SH-SY5Y (cell line): ENCODE measurements around the gene BLMH.

Experiments
- GATA2 ChIP-seq: IDR thresholded peaks from 2 replicates; pipeline ENCODE4 v1.6.1; 2011; ENCODE audit warnings: mild to moderate bottlenecking, low read depth, low read length
- GATA3 ChIP-seq: IDR thresholded peaks from 2 replicates; pipeline ENCODE4 v1.6.1; 2011; ENCODE audit warnings: low read depth, mild to moderate bottlenecking, low read length, moderate library complexity

Gene BLMH

GRCh38 chr17:30221346-30221745 lies 70.4 kb downstream of the BLMH start:
- TF ChIP-seq GATA3 (no peak), GATA2 (no peak)

DNA sequence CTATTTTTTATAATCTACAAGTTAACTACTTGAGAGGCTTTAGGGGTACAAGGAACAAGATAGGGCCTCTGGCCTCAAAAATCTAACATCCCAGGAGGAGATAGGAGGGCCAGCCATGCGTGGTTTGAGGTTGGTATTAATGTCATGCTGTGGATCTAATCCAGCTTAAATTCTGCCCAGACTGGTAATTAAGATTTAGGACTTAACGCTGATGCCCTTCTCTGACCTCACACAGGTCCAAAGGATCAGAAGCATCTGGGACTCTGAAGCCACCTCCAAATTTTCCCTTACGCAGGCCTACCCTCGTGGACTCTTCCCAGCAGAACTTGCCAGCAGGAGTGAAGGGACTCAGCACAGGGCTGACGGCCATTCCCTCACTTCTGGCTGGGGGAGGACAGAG lies 71.3 kb downstream of the BLMH start:
- TF ChIP-seq GATA2, result no peak
- no peak for TF ChIP-seq GATA3

DNA sequence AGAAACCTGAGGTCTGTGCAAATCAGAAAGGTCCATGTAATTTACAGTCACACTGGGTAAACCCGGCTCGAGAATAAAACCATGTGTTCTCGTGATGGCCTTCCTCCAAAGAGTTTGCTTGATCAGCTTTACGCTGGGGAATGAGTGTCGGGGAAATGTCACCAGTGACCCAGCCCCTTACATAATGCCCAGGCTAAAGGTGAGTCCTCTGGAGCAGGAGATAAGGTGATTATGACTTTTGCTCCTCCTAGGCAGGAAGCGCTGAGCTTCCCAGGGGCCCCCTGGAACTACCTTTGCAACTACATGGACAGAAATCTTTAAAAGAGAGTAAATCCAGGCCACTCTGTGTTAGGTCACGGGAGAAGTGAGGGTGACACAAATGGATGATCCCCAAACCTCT lies 71.9 kb downstream of the BLMH start:
- TF ChIP-seq GATA2, result no peak
- no peak for TF ChIP-seq GATA3

- TF ChIP-seq GATA3 (no peak), GATA2 (no peak)
Measured at GRCh38 chr17:30219315-30219714, 72.4 kb downstream of the BLMH start.

DNA sequence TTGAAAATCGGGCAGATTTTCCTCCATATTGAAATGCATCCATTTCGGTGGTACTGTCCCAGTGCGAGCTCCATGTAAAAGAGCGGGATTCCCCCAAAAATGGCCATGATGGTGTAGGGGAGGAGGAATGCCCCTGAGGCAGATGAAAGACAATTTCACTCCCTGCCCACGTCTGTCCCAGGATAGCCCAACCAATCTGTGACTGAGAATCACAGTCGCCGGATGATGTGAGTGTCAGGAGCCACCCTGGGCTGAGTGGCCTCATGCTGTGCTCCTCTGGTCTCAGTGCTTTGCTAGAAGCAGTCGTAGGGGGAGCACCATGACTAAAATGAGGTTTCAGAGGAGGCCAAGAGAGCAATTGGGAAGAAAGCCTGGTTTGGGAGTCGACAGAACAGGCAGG lies 72.9 kb downstream of the BLMH start:
- TF ChIP-seq GATA2, result no peak
- no peak for TF ChIP-seq GATA3

DNA sequence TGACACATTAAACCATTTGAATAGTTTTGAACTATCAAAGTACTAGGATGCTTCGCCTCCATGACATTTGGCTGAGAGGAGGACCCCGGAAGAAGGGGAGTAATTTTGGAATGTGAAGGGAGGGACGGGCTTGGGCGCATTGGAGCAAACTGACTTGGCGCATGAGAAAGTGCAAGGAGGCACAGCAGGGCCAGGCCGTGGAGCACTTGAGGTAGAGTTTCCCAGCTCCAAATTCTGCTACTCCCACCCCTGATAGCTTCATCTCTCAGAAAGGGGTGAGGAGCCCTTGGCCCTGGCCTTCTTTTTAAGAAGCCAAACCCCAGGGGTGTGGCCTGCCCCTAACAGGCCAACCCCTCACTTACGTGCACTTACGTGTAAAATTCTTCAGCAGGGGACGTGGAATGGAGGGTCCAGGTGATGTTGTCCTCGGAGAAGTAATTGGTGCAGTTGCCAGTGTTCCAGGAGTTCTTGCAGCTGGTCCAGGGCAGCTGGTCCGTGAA lies 73.9 kb downstream of the BLMH start:
- TF ChIP-seq GATA2 (no peak), GATA3 (no peak)

DNA sequence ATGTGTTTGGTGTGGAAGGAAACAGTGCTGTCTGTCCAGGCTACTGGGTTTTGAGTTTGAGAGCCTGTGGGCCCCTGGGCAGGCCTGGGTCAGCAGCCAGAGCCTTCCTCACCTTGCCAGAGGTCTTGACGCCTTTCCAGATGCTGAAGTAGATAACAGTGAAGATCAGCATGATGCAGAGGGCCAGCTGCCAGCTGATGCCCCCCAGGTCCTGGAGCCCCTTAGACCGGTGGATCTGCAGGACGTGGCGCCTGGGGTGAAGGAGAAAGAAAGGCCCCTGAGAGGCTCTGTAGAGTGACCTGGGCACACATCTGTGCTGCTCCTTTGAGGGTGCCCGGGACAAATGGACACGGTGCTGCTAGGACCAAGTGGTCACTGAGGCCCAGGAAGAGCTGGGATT lies 74.7 kb downstream of the BLMH start:
- TF ChIP-seq GATA2, result no peak
- no peak for TF ChIP-seq GATA3

DNA sequence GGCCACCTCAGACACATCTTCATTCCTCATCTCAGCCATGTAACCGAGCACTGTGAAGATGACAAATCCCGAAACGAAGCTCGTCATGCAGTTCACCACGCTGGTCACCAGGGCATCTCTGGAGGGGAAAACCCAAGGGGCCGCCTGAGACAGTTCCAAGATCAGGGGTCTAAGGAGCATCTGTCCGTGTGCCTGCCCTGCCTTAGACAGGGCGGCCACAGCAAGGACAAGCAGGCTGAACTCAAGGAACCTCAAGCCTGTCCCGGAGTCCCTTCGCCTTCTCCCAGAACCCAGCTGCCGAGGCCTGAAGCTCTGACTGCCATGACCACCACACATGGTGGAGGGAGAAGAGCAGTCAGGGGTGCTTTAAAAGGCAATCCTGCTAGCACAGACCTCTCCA lies 79.0 kb downstream of the BLMH start:
- no peak for TF ChIP-seq GATA2

GRCh38 chr17:30211371-30211770 lies 80.4 kb downstream of the BLMH start:
- TF ChIP-seq GATA3 (no peak), GATA2 (no peak)

DNA sequence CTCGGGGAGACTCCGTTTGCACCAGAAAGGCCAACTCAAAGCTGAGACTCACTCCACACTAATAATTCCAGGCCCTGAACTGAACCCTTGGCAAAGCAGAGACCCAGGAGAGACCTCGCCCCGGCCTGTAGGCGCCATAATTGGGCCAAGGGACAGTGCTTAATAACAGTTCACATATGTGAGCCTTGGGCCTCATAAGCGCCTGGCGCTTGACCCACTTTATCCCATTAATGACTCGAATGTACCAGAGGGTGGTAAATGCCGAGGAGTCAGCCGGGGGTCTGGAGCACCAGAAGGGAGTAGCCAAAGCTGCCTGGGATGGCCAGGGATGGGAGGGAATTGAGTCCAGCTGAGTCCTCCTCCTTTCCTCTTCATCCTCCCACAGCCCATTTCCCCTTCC lies 80.8 kb downstream of the BLMH start:
- TF ChIP-seq GATA3 (no peak), GATA2 (no peak)

- TF ChIP-seq GATA3, result no peak
- TF ChIP-seq GATA2, result no peak
Measured at GRCh38 chr17:30210366-30210765, 81.4 kb downstream of the BLMH start.

DNA sequence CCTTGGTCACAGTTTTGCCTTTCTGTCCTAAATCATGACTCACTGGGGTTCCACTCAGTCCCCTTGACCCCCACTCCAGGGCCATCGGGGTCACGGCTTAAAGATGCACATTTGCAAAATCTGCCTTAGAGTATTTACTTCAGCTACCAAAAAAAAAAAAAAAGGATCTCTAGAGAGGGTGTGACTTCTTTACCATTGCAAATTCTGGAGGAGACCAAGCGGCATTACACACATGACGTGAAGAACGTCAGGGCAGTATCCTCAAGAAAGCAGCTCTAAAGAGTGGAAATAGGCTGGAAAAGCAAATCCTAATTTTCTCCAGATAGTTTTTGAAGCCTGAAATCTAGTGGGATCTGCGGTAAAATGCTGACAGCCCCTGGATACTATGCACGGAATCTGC lies 81.8 kb downstream of the BLMH start:
- TF ChIP-seq GATA2 (no peak), GATA3 (no peak)

- no peak for TF ChIP-seq GATA2
- no peak for TF ChIP-seq GATA3
Measured at GRCh38 chr17:30208214-30208613, 83.5 kb downstream of the BLMH start.

DNA sequence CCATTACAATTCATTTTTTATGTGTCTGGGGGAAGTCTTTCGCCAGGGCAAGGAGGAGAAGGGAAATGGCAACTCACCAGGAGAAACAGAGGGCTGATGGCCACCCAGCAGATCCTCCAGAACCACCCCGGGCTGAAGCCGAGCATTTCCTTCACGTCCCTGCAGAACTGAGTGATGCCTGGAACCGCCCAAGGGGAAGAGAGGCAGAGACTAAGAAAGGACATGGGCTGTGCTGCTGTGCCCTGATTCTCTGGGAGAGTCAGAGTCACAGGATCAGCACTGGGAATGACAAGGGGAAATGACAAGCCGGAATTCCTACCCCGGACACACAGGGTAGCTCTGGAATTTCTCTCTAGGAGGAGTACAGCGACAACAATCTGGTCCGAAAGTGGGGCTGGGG lies 84.1 kb downstream of the BLMH start:
- TF ChIP-seq GATA2 (no peak), GATA3 (no peak)

DNA sequence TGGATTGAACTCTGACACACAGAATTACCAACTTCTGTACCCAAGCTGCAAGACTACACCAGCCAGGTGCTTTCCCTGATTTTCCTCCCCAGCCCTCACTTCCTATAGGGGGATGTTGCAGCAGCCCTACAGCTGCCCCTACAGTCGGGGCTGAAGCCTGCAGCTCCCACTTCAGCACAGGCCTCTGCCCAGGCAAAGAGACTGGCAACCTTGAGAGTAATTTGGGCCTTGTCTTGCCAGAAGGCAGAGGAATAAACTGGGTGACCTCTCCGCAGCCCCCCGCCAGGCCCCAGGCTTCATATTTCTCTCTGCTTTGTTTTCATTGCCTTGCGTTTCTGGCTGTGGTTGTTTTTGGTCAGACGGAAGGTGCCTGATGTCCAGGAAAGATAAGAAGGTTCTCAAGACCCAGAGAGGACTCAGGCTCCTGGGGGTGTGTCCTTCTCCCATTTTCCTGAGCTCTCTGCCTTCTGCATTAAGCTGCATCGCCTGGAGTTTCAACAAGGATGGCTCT lies 88.2 kb downstream of the BLMH start:
- TF ChIP-seq GATA3, result no peak
- no peak for TF ChIP-seq GATA2

GRCh38 chr17:30200106-30200505 lies 91.6 kb downstream of the BLMH start:
- TF ChIP-seq GATA3, result no peak
- no peak for TF ChIP-seq GATA2

DNA sequence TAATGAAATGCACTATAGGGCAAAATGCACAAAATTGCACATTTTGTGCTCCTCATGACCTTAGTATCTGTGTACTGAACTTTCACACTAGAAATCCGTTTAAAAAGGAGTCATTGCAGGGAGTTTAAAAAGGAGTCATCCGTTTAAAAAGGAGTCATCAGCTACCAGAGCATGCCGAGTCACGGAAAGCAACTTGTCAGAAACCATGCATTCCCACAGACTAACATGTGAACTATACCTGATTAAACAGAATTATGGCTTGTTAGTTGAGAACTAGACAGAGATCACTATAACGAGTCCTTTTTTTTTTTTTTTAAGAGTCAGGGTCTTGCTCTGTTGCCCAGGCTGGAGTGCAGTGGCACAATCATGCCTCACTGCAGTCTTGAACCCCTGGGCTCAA lies 92.1 kb downstream of the BLMH start:
- TF ChIP-seq GATA2, result no peak
- no peak for TF ChIP-seq GATA3
